Lower lobe of right lung (tissue), 2 donors: ENCODE results near the gene NFKB1. TPM values are rescaled to one million over a fixed set of nuclear protein-coding genes. Genes with fewer than 3 reads are reported as not detected.

Experiments used
- ATAC-seq, 2 donors: fragments of 200-7000 bp; cut with Tn5 transposase; one replicate each; pipeline ENCODE4 v1.9.1; 2020 to 2022; ENCODE audit warnings: mild to moderate bottlenecking in 2 of 2, moderate library complexity in 2 of 2
- DNase-seq: peaks from one replicate; pipeline ENCODE4 v3.0.0-alpha.2; 2020
- H3K27ac ChIP-seq: fragments of 200-600 bp; one replicate; pipeline ENCODE4 v1.8.0; 2022
- H3K27me3 ChIP-seq: fragments of 200-600 bp; one replicate; pipeline ENCODE4 v1.8.0; 2022; ENCODE audit warnings: low read depth
- H3K36me3 ChIP-seq: fragments of 200-600 bp; one replicate; pipeline ENCODE4 v1.8.0; 2022; ENCODE audit warnings: mild to moderate bottlenecking
- H3K4me1 ChIP-seq: fragments of 200-600 bp; one replicate; pipeline ENCODE4 v1.8.0; 2022
- H3K4me3 ChIP-seq: fragments of 200-600 bp; one replicate; pipeline ENCODE4 v1.8.0; 2022; ENCODE audit warnings: mild to moderate bottlenecking
- H3K9me3 ChIP-seq: fragments of 200-600 bp; one replicate; pipeline ENCODE4 v1.8.0; 2022
- CTCF ChIP-seq: fragments of 200-600 bp; IDR thresholded peaks from one replicate; pipeline ENCODE4 v1.8.0; 2022; ENCODE audit warnings: antibody characterized with exemption, mild to moderate bottlenecking
- intact Hi-C: fragments of 100-400 bp; cut with DNase I; formaldehyde crosslinking; loops from one replicate; pipeline ENCODE4 v1.11.0; 2022
- total RNA-seq: library from RNA; stranded (reverse); fragmentation: NEBNext Ultra II Directional; extraction: Animal tissue kit (Norgen Biotek cat#: 25700); gene quantifications from one replicate; pipeline ENCODE4 v1.2.1, GENCODE V29; 2021
- donor health status: DM: no; HTN: yes; CAD: no; lungs with severe emphysema.

The NFKB1 gene
- total RNA-seq, 1 donor from 2014 or later = 48.9 TPM

GRCh38 chr4:102504941-102505340 is 3.8 kb downstream of the NFKB1 start:
- H3K4me3 ChIP-seq = no peak overlapping the region
- H3K27me3 ChIP-seq = no peaks in the 10 kb centered on the region
- H3K27ac ChIP-seq = no peak overlapping the region
- peaks cover 40% of the 10 kb centered on the region for H3K4me1 ChIP-seq
- DNase-seq = no peak
- no peaks in the 10 kb centered on the region for H3K9me3 ChIP-seq
- intact Hi-C loops = no loop called here
- H3K36me3 ChIP-seq = no peaks in the 10 kb centered on the region
- no peak for TF ChIP-seq CTCF
- no peak for ATAC-seq

DNA sequence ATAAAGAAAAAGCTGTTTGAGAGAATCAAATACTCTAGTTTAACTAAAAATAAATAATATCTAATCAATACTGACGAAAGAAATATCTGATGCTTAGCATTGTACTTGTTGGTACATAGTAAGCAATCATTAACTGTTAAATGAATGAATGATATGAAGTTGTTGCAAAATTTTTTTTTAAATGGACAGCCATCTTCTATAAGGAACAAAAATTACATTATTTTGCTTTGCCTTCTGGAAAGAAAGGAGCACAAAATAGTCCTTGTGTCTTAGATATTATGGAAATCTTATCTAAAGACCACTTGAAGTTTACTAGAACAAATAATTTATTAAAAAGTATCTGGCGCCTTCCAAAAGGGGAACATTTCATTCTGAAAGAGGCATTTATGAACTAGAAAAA is 4.5 kb downstream of the NFKB1 start:
- H3K4me3 ChIP-seq = no peak overlapping the region
- H3K9me3 ChIP-seq = no peaks in the 10 kb centered on the region
- intact Hi-C loops = no loop called here
- ATAC-seq (no peak), DNase-seq (no peak)
- H3K36me3 ChIP-seq = no peaks in the 10 kb centered on the region
- no peak for TF ChIP-seq CTCF
- no peaks in the 10 kb centered on the region for H3K27me3 ChIP-seq
- H3K4me1 ChIP-seq = peaks cover 33% of the 10 kb centered on the region
- no peak overlapping the region for H3K27ac ChIP-seq

GRCh38 chr4:102506523-102506922 is 5.4 kb downstream of the NFKB1 start:
- TF ChIP-seq CTCF = no peak
- ATAC-seq = no peak
- Histone ChIP-seq H3K4me3 (no peak overlapping the region), H3K27ac (no peak overlapping the region), H3K27me3 (no peaks in the 10 kb centered on the region), H3K9me3 (no peaks in the 10 kb centered on the region), H3K36me3 (no peaks in the 10 kb centered on the region), H3K4me1 (peaks cover 33% of the 10 kb centered on the region)
- intact Hi-C loops = no loop called here
- DNase-seq = no peak

DNA sequence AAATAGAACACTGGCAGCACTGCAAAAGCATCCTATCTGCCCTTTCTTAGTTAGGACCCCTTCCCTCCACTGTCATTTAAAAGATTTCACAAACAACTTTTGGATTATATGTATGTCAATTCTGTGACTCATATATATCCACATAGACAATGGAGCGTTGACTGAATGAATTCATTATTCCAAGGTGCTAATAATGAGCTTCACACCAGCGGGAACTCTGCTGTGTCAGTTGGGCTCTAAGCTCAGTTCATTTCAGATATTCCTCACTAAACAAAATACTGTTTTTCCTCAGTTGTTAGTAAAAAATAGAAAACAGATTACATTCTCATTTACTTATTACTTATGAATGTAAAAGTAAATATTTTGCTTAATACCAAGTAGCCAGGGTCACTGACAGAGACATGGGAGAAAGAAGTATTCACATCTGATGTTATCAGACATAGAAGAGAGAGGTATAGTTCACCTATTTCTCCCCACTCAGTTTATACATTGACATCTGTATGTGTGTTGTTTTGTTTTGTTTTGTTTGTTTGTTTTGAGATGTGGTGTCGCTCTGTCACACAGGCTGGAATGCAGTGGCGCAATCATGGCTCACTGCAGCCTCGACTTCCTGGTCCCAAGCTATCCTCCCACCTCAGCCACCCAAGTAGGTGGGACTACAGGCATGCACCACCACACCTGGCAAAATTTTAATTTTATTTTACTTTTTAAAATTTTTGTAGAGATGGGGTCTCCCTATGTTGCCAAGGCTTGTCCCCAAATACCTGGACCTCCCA is 10.9 kb downstream of the NFKB1 start:
- no peak for DNase-seq
- TF ChIP-seq CTCF = no peak
- intact Hi-C loops = no loop called here
- Histone ChIP-seq H3K27ac (no peak overlapping the region), H3K36me3 (no peaks in the 10 kb centered on the region), H3K4me1 (no peaks in the 10 kb centered on the region), H3K4me3 (no peak overlapping the region), H3K27me3 (no peaks in the 10 kb centered on the region), H3K9me3 (peaks cover 5% of the 10 kb centered on the region)
- ATAC-seq = peak in 1 of 2 donors; percentile 22

GRCh38 chr4:102514298-102514964 is 13.3 kb downstream of the NFKB1 start:
- no peak overlapping the region for H3K4me3 ChIP-seq
- no peaks in the 10 kb centered on the region for H3K36me3 ChIP-seq
- H3K27me3 ChIP-seq = no peaks in the 10 kb centered on the region
- ATAC-seq (no peak), DNase-seq (no peak)
- H3K27ac ChIP-seq = no peak overlapping the region
- H3K9me3 ChIP-seq = peaks cover 5% of the 10 kb centered on the region
- TF ChIP-seq CTCF = no peak
- intact Hi-C loops = no loop called here
- H3K4me1 ChIP-seq = peaks cover 14% of the 10 kb centered on the region
